ENCODE results near the gene KDM4D. TPM values are rescaled to one million over a fixed set of nuclear protein-coding genes. Genes with fewer than 3 reads are reported as not detected.

Gene KDM4D
- total RNA-seq, 4 donors from 2014 or later = 0.49 to 2.8 (median 1.3) TPM

DNA sequence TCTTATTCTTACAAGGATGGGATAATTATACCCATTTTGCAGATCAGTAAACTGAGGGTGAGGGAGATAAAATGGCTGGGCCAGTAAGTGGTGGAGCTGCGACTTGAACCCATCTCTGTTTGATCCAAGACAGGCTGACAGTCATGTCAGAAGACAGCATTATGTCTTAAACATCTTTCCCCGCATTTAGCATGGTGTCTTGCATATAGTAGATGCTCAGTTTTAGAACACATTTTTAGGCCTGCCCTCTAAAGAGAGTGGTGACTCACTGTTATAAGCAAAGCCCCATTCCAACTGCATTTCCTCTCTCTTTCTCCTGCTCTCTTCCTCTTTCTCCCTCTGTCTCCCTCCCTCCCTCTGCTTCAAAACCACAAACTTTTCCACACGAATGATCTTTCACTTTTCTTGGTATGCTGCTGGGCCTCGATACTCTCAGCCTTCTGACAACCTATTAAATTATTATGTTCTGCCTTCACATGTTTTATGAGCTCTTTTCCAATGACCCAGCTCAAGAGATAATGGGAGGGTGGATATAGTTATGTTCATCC lies 25.4 kb upstream of the KDM4D start:
- no peaks in the 10 kb centered on the region for H3K27me3 ChIP-seq
- no peak for DNase-seq (ENCODE audit: low spot score in 2 of 2)
- TF ChIP-seq POLR2AphosphoS5 (IDR thresholded peaks at IDR 0.05) (no peak), EP300 (IDR thresholded peaks at IDR 0.05) (no peak), POLR2A (IDR thresholded peaks at IDR 0.05) (no peak)
- TF ChIP-seq, protein P1, sequence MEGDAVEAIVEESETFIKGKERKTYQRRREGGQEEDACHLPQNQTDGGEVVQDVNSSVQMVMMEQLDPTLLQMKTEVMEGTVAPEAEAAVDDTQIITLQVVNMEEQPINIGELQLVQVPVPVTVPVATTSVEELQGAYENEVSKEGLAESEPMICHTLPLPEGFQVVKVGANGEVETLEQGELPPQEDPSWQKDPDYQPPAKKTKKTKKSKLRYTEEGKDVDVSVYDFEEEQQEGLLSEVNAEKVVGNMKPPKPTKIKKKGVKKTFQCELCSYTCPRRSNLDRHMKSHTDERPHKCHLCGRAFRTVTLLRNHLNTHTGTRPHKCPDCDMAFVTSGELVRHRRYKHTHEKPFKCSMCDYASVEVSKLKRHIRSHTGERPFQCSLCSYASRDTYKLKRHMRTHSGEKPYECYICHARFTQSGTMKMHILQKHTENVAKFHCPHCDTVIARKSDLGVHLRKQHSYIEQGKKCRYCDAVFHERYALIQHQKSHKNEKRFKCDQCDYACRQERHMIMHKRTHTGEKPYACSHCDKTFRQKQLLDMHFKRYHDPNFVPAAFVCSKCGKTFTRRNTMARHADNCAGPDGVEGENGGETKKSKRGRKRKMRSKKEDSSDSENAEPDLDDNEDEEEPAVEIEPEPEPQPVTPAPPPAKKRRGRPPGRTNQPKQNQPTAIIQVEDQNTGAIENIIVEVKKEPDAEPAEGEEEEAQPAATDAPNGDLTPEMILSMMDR (IDR thresholded peaks at IDR 0.05) = no peak
- H3K9me3 ChIP-seq = no peaks in the 10 kb centered on the region
- no peak overlapping the region for H3K4me3 ChIP-seq
- 57% methylated on average over 4 of the region's 4 CpGs for WGBS
- H3K36me3 ChIP-seq = no peaks in the 10 kb centered on the region
- H3K4me1 ChIP-seq = no peaks in the 10 kb centered on the region
- H3K27ac ChIP-seq = no peak overlapping the region

DNA sequence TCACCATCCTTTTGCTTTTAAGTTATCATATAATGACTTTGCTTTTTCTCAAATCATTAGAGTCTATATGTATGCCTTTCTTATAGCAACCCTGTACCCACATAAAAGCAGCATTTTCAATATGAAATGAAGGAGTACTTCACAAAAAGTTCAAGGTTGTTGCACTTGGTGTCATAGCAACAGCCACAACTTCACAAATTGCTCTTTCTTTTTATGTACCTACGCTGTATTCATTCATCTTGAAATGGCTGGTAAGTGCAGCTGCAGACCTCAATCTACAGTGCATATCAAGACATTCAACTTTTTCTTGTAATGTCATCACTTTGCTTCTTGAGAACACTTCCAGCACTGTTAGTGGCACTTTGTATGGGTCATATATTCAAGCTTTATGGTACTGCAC lies 18.8 kb upstream of the KDM4D start:
- WGBS = 43% methylated on average over 1 of the region's 1 CpG

DNA sequence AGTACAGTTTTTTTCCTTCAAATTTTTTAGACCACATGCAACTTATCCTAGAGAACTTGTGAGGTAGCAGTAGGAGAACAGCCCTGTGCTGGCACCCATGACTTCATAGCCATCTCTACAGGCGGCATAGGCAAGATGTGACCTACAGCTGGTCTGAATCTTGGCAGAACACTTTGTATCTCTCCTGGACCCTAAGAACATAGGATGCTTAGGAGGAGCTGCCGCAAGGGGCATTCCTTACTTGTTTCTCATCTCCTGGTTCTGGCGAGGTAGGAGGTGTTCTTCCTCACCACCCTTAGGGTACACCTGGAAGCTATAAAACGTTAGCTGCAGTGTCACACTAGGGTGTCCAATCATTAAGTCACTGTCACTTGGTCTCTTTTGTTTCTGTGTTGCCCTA lies 16.5 kb upstream of the KDM4D start:
- DNase-seq (ENCODE audit: low spot score in 2 of 2) = no peak
- H3K27ac ChIP-seq = no peak overlapping the region
- H3K4me1 ChIP-seq = no peaks in the 10 kb centered on the region
- no peak for TF ChIP-seq POLR2A (IDR thresholded peaks at IDR 0.05)
- TF ChIP-seq, protein P1 (IDR thresholded peaks at IDR 0.05) = no peak
- no peak for TF ChIP-seq EP300 (IDR thresholded peaks at IDR 0.05)
- TF ChIP-seq POLR2AphosphoS5 (IDR thresholded peaks at IDR 0.05) = no peak
- H3K9me3 ChIP-seq = no peaks in the 10 kb centered on the region
- H3K36me3 ChIP-seq = peaks cover 34% of the 10 kb centered on the region
- no peak overlapping the region for H3K4me3 ChIP-seq
- WGBS = 56% methylated on average over 4 of the region's 4 CpGs
- H3K27me3 ChIP-seq = no peaks in the 10 kb centered on the region

More for the DNA sequence above, 18.8 kb upstream of the KDM4D start:
- H3K4me1 ChIP-seq = no peaks in the 10 kb centered on the region
- H3K27me3 ChIP-seq = no peaks in the 10 kb centered on the region
- H3K9me3 ChIP-seq = no peaks in the 10 kb centered on the region
- DNase-seq (ENCODE audit: low spot score in 2 of 2) = no peak
- no peak overlapping the region for H3K27ac ChIP-seq
- TF ChIP-seq POLR2A (IDR thresholded peaks at IDR 0.05) (no peak), POLR2AphosphoS5 (IDR thresholded peaks at IDR 0.05) (no peak), EP300 (IDR thresholded peaks at IDR 0.05) (no peak)
- TF ChIP-seq, protein P1 (IDR thresholded peaks at IDR 0.05) = no peak
- H3K36me3 ChIP-seq = peaks cover 12% of the 10 kb centered on the region
- no peak overlapping the region for H3K4me3 ChIP-seq

DNA sequence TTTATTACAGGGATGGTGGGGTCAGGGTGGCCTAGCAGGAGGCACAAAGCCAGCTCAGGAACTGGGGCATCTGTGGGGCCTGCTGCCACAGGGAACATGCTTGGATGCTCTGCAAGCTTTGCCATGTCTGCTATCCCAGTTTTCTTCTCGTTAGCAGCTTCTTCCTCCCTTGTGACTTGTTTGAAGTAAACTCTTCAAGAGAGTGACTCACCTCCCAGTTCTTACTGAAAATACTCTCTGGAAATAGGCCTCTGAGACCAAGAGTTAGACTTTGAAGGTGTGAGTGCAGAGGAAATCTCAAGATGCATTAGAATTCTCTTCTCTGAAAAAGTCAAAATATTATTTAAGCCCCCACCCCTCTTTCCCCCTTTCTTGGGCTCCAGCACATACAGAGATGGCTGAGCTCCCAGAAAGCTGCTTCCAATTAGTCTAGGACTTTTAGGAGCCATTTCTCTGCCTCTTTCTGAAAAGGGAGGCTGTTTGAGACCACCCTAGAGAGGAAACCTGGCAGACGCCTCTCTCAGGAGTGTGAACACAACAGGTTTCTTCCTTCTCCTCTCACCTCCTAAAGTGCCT lies 15.3 kb upstream of the KDM4D start:
- Histone ChIP-seq H3K36me3 (peaks cover 47% of the 10 kb centered on the region), H3K4me1 (no peaks in the 10 kb centered on the region), H3K27ac (no peak overlapping the region), H3K4me3 (no peak overlapping the region), H3K9me3 (no peaks in the 10 kb centered on the region), H3K27me3 (no peaks in the 10 kb centered on the region)
- TF ChIP-seq POLR2AphosphoS5 (IDR thresholded peaks at IDR 0.05) = no peak
- no peak for TF ChIP-seq POLR2A (IDR thresholded peaks at IDR 0.05)
- no peak for TF ChIP-seq EP300 (IDR thresholded peaks at IDR 0.05)
- TF ChIP-seq, protein P1 (IDR thresholded peaks at IDR 0.05) = no peak
- DNase-seq (ENCODE audit: low spot score in 2 of 2) = no peak
- 50% methylated on average over 2 of the region's 2 CpGs for WGBS

DNA sequence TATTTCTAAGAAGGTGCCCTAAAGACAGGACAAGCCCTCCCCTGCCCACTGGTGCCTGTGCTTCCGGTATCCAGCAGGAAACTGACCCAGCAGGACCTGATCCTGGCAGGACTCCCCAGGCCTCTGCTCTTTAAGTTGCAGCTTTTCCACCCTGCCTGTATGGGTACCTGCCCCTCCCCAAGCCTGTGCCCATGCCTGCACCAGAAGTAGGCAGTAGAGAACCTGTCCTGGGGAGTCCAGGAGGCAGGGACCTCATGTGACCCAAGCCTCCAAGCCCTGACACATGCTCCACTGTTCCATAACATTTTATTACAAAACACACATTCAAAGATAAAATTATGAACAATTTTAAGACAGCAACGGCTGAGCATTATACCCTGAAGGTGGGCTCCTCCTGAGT lies 14.3 kb upstream of the KDM4D start:
- Histone ChIP-seq H3K27me3 (no peaks in the 10 kb centered on the region), H3K4me3 (no peak overlapping the region), H3K4me1 (no peaks in the 10 kb centered on the region), H3K27ac (no peak overlapping the region), H3K9me3 (no peaks in the 10 kb centered on the region), H3K36me3 (peaks cover 56% of the 10 kb centered on the region)
- no peak for DNase-seq (ENCODE audit: low spot score in 2 of 2)
- TF ChIP-seq POLR2A (IDR thresholded peaks at IDR 0.05) = no peak
- WGBS = 78% methylated on average over 2 of the region's 2 CpGs

Measured in suprapubic skin (tissue), 4 donors.